AG04450 (cell line): ENCODE measurements around the gene STPG1. TPM values are rescaled to one million over a fixed set of nuclear protein-coding genes. Genes with fewer than 3 reads are reported as not detected.

Experiments used
- CTCF ChIA-PET: fragments of 300-600, 350-600 bp; formaldehyde crosslinking; extraction: SDS; loops from one replicate; lab custom pipeline; 2022; ENCODE audit warnings: antibody characterized with exemption, inconsistent platforms; lab: Charles Lee
- POLR2A ChIA-PET: fragments of 350-600 bp; formaldehyde crosslinking; extraction: SDS; loops from one replicate; lab custom pipeline; 2021; ENCODE audit warnings: antibody characterized with exemption, inconsistent platforms; lab: Yijun Ruan, JAX
- DNase-seq: peaks from one replicate; pipeline ENCODE4 v3.0.0-alpha.2; 2011; ENCODE audit warnings: low read depth, low spot score
- H3K27ac ChIP-seq: one replicate; pipeline ENCODE4 v1.5.1; 2012; ENCODE audit warnings: low read depth, low read length, control low read depth
- H3K27me3 ChIP-seq: one replicate; pipeline ENCODE4 v1.6.0; 2012; ENCODE audit warnings: low read length; ENCODE audit not compliant: control insufficient read depth, insufficient read depth
- H3K4me3 ChIP-seq: 2 replicates; pipeline ENCODE4 v1.5.1; 2011; ENCODE audit warnings: mild to moderate bottlenecking, low read depth, low read length, control low read depth
- H3K9me3 ChIP-seq: 2 replicates; pipeline ENCODE4 v1.5.1; 2012; ENCODE audit warnings: low read length; ENCODE audit not compliant: control insufficient read depth, insufficient read depth
- CTCF ChIP-seq: IDR thresholded peaks from 2 replicates; pipeline ENCODE4 v1.5.1; 2011; ENCODE audit warnings: low read depth, low read length, control low read depth, inconsistent platforms
- polyA plus RNA-seq: library from polyadenylated mRNA; depleted of rRNA; stranded (reverse); fragments of >200 nt; gene quantifications from 2 replicates; pipeline ENCODE4 v1.2.3, GENCODE V29; 2011

STPG1 gene
- polyA plus RNA-seq, 1 experiment = 7.9 TPM

GRCh38 chr1:24329797-24330543 lies 83.6 kb downstream of the STPG1 start:
- peak; percentile 65 for DNase-seq
- ChIA-PET CTCF (interaction anchor here (0.9 to 1.3 kb wide), 3 partner anchors 128 to 307 kb away, joined by 3 to 4 read pairs (median 4); no protein-coding TSS in a partner anchor), POLR2A (interaction anchor here (1.0 kb wide), 2 partner anchors 10 to 64 kb away, joined by 3 read pairs; no protein-coding TSS in a partner anchor)
- Histone ChIP-seq H3K9me3 (no peaks in the 10 kb centered on the region), H3K27ac (peak overlapping the region; percentile 42), H3K27me3 (peaks cover 9% of the 10 kb centered on the region), H3K4me3 (no peak overlapping the region)
- no peak for TF ChIP-seq CTCF

GRCh38 chr1:24329331-24329730 lies 84.3 kb downstream of the STPG1 start:
- CTCF ChIA-PET = interaction anchor here (1.7 kb wide), 1 partner anchor 61 kb away, joined by 4 read pairs; no protein-coding TSS in a partner anchor
- no peak for DNase-seq
- TF ChIP-seq CTCF = no peak

GRCh38 chr1:24327891-24328290 lies 85.7 kb downstream of the STPG1 start:
- peaks cover 8% of the 10 kb centered on the region for H3K27me3 ChIP-seq
- DNase-seq = no peak
- ChIA-PET POLR2A (no interaction called here), CTCF (interaction anchor here (1.7 kb wide), 1 partner anchor 63 kb away, joined by 4 read pairs; no protein-coding TSS in a partner anchor)
- no peak overlapping the region for H3K4me3 ChIP-seq
- TF ChIP-seq CTCF = no peak
- no peaks in the 10 kb centered on the region for H3K9me3 ChIP-seq
- no peak overlapping the region for H3K27ac ChIP-seq

More at GRCh38 chr1:24329331-24329730, 84.3 kb downstream of the STPG1 start:
- Histone ChIP-seq H3K4me3 (no peak overlapping the region), H3K27me3 (peaks cover 7% of the 10 kb centered on the region), H3K9me3 (no peaks in the 10 kb centered on the region), H3K27ac (no peak overlapping the region)
- POLR2A ChIA-PET = no interaction called here

GRCh38 chr1:24327486-24327885 lies 86.1 kb downstream of the STPG1 start:
- Histone ChIP-seq H3K27me3 (peaks cover 8% of the 10 kb centered on the region), H3K4me3 (no peak overlapping the region), H3K27ac (no peak overlapping the region), H3K9me3 (no peaks in the 10 kb centered on the region)
- POLR2A ChIA-PET = no interaction called here
- CTCF ChIA-PET = interaction anchor here (1.7 kb wide), 1 partner anchor 63 kb away, joined by 4 read pairs; no protein-coding TSS in a partner anchor
- no peak for DNase-seq
- no peak for TF ChIP-seq CTCF
